ENCODE data around the gene HOXB3. TPM values are rescaled to one million over a fixed set of nuclear protein-coding genes. Genes with fewer than 3 reads are reported as not detected.

Gene HOXB3
- polyA plus RNA-seq, 3 donors: 153 to 258 (median 169) TPM

GRCh38 chr17:48593126-48593829, 3.2 kb upstream of the HOXB3 start, which contains the start of gene HOXB5:
HOXB5 (minus strand) TSS chr17:48593779; CDS start chr17:48593682, 97 bp downstream.
- DNase-seq (ENCODE audit: extremely low read depth in 1 of 11, low read depth in 9 of 11, low spot score in 4 of 11): no peak

GRCh38 chr17:48592577-48592976, 2.5 kb upstream of the HOXB3 start:
- no peak for DNase-seq (ENCODE audit: extremely low read depth in 1 of 11, low read depth in 9 of 11, low spot score in 4 of 11)

GRCh38 chr17:48592057-48592514, 2.0 kb upstream of the HOXB3 start:
- DNase-seq (ENCODE audit: extremely low read depth in 1 of 11, low read depth in 9 of 11, low spot score in 4 of 11): no peak

- DNase-seq (ENCODE audit: extremely low read depth in 1 of 11, low read depth in 9 of 11, low spot score in 4 of 11): no peak
These were observed 1.4 kb upstream of the HOXB3 start for GRCh38 chr17:48591255-48592056.

DNA sequence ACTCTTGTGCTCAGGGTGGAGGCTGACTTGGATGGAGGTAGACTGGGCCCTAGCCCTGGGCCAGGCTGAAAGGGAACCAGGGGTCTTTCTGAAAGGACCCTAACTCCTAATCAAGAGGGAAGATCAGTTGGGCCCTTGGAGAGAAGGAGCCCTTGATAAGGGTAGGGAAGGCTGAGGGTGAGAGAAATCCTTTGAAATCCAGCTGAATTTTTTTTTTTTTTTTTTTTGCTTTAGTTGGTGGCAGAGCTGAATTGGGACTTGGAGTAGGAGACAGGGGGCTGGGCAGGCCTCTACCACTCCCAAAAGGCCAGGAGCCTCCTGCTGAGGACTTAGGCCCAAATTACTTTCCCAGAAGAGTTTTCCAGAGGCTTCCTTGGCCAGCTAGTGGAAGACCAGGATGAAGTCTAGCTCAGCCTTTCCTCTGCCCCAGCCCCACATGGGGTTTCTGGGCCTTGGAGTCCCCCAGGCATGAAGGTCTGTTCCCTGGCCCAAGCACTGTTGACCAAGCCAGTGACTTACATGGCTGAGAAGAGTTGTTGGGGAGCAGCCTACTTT, 643 bp upstream of the HOXB3 start:
- no peak for DNase-seq (ENCODE audit: extremely low read depth in 1 of 11, low read depth in 9 of 11, low spot score in 4 of 11)

DNA sequence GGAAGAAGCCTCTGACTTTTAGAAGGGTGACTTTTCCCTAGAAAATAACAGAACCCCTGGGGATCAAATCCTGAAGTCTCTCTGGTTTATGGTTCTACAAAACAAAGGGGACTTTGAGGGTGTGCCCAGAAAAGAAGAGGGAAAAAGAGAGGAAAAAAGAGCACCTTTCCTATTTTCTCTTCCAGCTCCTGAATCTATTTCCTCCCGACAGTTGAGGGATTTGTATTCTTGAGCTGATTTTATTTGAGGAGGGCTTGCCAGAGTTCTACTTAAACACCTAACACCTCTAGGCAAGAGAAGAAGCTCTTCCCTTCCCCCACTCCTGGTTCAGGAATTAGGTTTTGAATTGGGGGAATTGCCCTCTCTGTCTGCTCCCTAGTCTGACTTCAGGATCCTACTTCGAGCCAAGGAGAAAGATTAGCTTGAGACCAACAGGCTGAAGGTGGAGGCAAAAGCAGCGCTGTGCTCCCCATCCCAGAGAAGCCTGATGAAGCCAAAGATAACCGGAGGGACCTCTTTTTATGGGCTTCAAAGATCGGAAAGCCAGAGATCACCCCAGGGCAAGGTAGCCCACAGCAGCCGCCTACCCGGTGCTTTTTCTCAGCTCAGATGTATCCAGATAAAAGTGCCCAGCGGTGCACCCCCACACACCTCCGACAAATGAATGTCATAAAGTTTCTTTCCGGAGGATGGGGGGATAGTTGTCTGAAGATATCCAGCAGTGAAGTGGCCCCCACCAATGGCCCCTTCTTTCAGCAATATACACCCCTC, 796 bp downstream of the HOXB3 start:
- no peak for DNase-seq (ENCODE audit: extremely low read depth in 1 of 11, low read depth in 9 of 11, low spot score in 4 of 11)

DNA sequence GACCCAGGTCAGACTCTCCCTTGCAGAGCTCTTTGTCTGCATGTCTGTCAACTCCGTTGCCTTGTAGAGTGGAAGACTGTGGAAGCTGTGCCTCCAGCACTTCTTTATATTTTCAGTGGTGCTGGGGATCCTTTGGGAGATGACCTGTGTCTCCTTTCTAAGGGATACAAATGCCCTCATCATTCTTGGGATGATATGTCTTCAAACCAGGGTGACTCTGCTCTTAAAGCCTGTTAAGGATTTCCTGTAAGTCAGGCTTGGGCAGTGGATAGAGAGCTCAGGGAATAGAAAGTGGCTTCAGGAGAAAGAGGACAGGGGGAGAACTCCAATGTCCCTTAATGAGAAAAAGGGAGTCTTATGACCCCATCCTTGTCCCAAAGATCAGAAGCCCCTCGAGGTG, 1.5 kb downstream of the HOXB3 start:
- no peak for DNase-seq (ENCODE audit: extremely low read depth in 1 of 11, low read depth in 9 of 11, low spot score in 4 of 11)

DNA sequence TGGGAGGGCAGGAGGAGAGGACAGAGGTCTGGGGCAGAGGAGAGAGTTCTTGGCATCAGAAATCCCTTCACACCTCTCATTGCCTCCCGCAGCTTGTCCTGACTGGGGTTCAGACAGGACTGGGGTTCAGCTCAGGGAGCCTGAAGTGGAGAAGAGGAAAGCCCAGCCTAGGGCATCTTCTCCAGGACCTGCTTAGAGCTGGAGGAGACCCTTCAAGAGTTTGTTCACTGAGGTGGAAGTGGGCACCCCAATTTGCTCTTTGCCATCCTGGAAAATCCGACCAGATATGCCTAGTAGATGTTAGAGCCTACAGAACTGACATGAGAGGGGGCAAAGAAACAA, 2.0 kb downstream of the HOXB3 start:
- no peak for DNase-seq (ENCODE audit: extremely low read depth in 1 of 11, low read depth in 9 of 11, low spot score in 4 of 11)

DNA sequence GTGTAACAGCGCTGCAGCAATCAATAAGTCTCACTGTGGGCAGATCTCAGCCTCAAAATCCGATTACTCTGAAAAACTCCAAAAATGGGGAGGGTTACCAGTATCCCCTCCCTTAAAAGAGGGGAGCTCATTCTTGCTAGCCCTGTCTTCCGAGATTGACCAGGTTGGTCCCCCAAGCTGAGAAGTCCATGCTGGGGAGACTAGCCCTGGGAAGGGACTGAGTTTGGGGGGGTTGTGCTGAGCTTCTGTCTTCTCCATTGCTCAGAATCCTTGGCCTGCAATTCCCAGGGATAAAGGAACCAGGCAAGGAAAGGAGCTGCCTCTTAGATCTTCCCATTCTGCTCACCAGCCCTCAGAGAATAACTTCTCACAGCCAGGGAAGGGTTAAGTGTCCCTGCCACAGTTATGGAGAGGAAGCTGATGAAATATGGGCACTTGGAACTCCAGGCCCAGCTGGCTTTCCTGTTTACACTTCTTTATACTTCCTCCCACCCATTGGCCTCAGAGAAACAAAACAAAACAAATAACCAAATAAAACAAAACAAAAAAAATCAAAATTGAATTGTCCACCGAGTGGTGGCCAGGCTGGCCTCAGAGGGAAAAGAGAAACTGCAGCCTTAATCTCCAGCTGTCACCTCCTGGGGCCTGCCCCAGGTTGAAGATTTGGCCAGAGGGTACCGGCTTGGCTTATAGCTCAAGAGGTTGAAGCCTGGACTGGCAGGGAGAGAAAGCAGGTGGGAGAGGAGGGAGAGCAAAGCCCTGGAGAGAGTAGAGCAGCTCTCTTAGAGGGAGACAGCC, 2.6 kb downstream of the HOXB3 start:
- DNase-seq (ENCODE audit: extremely low read depth in 1 of 11, low read depth in 9 of 11, low spot score in 4 of 11): peak in 1 of 11 donors; percentile 84

DNA sequence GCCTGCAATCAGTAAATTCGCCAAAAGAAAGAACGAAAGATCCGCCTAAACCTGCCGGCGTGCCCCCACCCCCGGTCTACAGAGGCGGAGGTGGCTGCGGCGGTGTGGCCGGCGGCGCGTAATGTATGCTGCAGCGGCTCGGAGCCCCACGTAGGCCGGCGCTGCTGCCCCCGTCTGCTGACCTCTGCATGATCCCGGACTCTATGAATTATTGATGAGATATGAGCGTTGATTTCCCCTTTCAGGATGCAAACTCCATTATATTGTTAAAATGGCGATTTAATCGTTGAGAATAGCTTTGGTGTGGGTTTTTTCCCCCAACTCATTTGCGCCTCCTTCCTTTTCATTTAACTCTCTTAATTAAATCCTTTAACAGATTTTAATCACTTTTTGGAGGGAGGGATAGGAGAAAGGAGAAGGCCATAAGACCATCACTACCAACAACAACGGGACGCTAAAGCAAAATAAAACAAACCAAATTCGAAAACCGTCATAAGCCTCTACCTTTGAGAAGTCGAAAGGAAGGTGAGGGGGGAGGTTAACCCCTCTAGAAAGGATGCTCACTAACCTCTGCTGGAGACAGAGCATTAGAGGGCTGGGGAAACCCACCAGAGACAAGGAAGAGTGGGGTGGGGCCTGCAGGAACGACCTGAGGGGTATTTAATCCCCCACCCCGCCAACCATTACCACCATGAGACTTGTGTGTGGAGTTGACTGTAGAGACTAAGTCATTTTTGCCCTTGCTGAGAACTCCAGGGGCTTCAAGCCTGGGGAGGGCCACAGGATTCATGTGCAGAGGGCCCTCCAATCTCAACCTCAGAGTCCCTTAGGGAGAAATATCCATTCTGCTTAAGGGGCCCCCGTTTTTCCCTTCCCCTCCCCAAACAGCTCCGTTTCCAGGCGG, 3.4 kb downstream of the HOXB3 start:
- no peak for DNase-seq (ENCODE audit: extremely low read depth in 1 of 11, low read depth in 9 of 11, low spot score in 4 of 11)

DNA sequence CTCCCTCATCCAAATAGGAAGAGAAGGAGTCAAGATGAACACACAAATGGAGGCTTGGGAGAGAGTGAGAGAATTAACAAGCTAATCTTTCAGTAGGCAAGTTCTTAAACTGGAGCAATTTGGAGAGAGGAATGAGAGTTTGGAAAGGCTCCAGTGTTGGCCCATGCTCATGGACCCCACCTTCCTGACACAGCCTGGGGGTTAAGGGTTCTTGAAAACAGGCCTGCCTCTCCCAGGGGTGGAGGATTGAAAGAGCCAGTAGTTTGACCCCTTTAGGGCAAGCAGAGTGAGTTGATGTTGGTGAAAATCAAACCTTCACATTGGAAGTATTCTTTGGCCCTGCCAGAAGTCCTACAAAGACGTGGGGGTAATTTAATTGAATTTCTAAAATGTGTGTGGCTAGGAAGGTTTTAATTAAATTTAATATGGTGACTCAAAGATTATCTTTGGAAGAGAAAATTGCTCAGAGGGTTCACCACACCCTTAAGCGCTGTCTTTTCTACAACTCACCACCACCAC, 5.8 kb downstream of the HOXB3 start:
- DNase-seq (ENCODE audit: extremely low read depth in 1 of 11, low read depth in 9 of 11, low spot score in 4 of 11): no peak

DNA sequence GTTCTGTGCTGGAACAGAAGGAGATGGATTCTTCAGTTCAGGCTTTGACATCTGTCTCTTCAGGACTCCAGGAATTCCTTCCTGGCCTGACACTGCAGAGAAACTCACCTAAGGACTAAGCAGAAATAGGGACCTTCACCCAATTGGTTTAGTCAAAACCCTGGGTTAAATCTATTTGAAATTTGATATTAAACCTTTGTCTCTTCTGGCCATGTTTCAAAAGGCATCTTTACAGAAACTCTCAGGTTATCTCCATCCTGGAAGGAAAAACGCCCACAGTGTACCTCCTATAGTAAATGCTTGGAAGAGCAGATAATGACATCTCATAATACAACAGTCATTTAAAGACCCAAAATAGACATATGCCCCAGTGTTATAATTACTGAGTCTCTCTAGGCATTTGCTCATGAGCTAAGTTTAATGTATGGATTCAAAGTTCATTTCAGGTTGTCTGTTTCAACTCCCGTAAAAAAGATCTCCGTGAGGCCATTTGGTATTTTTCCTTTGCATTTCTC, 6.3 kb downstream of the HOXB3 start:
- no peak for DNase-seq (ENCODE audit: extremely low read depth in 1 of 11, low read depth in 9 of 11, low spot score in 4 of 11)

DNA sequence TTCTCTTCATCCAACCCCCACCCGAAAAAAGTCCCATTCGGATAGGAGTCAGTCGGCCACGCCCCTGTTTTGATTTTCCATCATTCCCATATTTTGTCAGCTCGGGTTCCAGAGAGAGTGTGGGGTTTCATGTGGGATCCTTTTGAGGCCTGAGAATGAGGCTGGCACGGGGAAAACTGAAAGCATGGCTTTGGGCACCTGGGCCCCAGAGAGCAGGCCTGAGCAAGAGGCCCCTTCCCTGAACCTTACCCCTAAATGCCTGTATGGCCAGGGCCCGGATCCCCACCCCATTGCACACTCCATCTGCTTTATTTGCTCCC, 7.3 kb downstream of the HOXB3 start:
- no peak for DNase-seq (ENCODE audit: extremely low read depth in 1 of 11, low read depth in 9 of 11, low spot score in 4 of 11)

DNA sequence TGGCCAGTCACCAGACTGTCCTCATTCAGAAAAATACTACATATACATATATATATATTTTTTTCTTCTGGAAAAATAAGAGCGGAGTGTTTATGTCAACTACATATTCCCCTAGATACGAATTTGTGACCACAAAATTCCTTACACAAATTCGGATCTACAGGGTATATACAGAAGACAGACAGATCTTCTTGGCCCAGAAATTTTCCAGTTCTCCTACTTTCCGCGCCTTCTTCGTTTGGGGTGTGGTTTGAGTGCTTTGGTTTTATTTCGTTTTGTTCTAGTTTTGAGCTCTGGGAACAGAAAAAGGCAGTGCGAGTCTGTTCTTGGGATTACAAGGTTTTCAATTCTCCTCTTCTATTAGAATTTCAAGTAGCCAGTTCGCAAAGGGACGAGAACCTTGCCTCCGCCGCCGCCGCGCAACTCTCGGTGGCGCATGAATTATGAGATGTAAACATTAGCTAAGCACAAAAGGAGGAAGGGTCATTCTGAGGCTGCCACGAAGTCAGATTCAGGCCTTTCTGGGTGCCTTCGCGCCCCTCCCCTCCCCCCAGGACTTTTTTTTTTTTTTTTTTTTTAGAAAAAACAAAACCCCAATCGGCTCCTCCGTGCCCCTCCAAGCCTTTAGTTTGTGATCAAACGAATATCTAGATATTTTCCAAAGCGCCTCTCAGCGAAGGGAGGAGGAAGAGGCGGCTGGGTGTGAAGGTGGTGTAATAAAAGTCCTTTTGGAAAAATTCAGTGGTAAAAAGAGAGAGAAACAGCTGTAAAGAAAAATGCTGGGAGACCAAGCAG, 10.1 kb downstream of the HOXB3 start:
- no peak for DNase-seq (ENCODE audit: extremely low read depth in 1 of 11, low read depth in 9 of 11, low spot score in 4 of 11)

GRCh38 chr17:48579471-48579759, 10.6 kb downstream of the HOXB3 start:
- DNase-seq (ENCODE audit: extremely low read depth in 1 of 11, low read depth in 9 of 11, low spot score in 4 of 11): no peak

DNA sequence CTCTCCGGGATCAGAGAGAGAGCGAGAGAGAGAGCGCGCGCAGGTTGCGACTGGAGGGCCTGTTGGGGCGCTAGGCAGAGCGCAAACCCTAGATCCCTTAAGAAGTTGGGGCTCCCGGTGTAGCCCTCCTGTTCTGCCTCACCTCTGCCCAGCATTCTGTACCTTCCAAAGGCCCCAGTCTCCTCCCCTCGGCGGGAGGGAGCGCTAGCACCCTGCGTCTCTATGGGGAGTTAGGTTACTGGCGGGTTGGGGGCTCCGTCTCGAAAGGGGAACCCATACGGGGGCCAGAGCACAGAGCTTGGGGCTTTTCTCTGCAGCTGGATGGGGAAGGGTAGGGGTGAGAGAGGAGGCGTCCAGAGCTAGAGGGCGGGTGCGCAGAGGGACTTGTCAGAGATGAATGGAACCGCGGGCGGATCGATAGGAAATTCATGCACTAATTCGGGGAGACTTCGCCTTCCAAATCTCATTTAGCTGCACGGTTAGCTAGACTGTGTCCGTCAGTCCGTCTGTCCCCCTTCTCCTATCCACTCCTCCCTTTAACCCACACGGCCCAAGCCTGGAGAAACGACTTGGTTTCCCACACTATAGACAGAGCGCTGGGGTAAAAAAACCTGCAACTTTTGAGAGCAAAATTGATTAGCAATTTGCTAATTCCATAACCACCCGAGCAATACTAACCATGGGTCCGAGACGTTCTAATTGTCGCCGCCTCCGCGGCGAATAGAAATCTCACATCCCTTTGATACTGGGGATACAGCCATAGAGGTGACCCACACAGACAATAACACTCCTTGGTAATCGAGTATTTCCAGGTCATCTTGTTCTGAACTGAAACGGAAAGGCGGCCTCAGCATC, 11.2 kb downstream of the HOXB3 start:
- no peak for DNase-seq (ENCODE audit: extremely low read depth in 1 of 11, low read depth in 9 of 11, low spot score in 4 of 11)
